ENCODE results near the gene GRPR. TPM values are rescaled to one million over a fixed set of nuclear protein-coding genes. Genes with fewer than 3 reads are reported as not detected.

GRPR gene
- total RNA-seq (ENCODE audit: insufficient read depth, low replicate concordance): 0.24 TPM

DNA sequence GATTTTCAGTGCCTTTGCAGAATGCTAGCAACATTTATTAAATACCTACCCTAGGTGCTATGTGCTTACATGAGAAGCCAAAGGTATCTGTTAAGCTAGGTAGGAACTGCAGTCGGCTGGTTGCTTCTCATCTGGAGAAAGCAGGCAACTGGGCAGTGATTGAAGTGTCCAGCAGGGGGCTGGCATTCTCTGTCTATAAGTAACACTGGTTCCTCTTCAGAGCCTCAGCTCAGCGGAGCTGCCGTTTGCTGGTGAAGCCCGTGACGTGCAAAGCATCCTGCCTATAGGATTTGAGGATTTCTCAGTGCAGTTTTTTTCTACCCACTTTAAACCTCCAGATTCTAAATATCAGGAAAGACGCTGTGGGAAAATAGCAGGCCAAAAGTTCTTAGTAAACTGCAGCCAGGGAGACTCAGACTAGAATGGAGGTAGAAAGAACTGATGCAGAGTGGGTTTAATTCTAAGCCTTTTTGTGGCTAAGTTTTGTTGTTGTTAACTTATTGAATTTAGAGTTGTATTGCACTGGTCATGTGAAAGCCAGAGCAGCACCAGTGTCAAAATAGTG is at the start of gene GRPR:
Gene GRPR, plus strand, starts transcription at position 344 of the 565 bp plus-strand sequence. CDS start 389 bp downstream, outside the sequence.
- peak; percentile 93 for DNase-seq (ENCODE audit: low spot score)

- no peak for DNase-seq (ENCODE audit: low spot score)
Measured at GRCh38 chrX:16075087-16075486, 48.3 kb upstream of the GRPR start.

- no peak for DNase-seq (ENCODE audit: low spot score)
Measured at GRCh38 chrX:16076834-16077233, 46.5 kb upstream of the GRPR start.

GRCh38 chrX:16077811-16078210 is 45.6 kb upstream of the GRPR start:
- DNase-seq (ENCODE audit: low spot score): no peak

GRCh38 chrX:16081357-16081756 is 42.0 kb upstream of the GRPR start:
- DNase-seq (ENCODE audit: low spot score): no peak

- peak; percentile 33 for DNase-seq (ENCODE audit: low spot score)
Measured at GRCh38 chrX:16082470-16083085, 40.8 kb upstream of the GRPR start.

- DNase-seq (ENCODE audit: low spot score): peak; percentile 19
Measured at GRCh38 chrX:16087076-16087475, 36.3 kb upstream of the GRPR start.

DNA sequence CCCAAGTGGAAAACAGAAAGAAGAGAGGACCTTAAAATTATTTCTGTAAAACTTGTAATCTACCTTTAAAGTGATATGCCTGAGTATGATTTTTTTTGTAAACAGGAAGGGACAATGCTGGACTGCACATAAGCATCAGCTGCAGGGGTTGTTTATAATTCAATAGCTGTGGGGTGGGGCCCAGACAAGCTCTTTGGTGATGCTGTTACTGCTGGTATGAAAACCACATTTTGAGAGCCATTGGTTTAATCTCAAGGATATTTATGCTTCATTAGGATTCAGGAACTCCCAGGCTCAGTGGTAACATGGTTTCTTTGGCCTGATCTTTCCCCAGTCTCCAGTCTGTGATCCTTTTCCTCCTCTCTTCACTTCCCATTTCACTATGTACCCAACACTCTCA is 34.3 kb upstream of the GRPR start:
- DNase-seq (ENCODE audit: low spot score): no peak

DNA sequence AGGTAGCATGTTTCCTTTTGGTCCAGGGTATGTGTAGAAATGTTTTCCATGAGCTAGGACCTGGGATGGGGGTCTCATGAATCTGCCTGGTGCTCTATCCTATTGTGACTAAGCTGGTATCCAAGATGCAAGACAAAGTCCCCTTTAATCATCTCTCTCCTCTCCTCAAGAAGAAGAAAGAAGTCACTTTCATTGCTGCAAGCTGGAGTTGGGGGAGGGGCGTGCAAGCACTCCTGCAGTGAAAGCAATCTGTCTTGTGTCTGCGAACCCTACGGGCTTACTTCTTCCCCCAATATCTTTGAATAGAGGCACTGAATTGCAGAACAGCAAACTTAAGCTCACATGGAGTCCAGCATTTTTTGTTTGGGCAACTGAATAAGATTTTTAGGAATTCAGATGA is 27.2 kb upstream of the GRPR start:
- DNase-seq (ENCODE audit: low spot score): no peak

- no peak for DNase-seq (ENCODE audit: low spot score)
Measured at GRCh38 chrX:16100673-16101072, 22.7 kb upstream of the GRPR start.

GRCh38 chrX:16101581-16101980 is 21.8 kb upstream of the GRPR start:
- DNase-seq (ENCODE audit: low spot score): no peak

- DNase-seq (ENCODE audit: low spot score): no peak
Measured at GRCh38 chrX:16103625-16104024, 19.7 kb upstream of the GRPR start.

- no peak for DNase-seq (ENCODE audit: low spot score)
Measured at GRCh38 chrX:16112428-16112827, 10.9 kb upstream of the GRPR start.

GRCh38 chrX:16113978-16114565 is 9.3 kb upstream of the GRPR start:
- no peak for DNase-seq (ENCODE audit: low spot score)

DNA sequence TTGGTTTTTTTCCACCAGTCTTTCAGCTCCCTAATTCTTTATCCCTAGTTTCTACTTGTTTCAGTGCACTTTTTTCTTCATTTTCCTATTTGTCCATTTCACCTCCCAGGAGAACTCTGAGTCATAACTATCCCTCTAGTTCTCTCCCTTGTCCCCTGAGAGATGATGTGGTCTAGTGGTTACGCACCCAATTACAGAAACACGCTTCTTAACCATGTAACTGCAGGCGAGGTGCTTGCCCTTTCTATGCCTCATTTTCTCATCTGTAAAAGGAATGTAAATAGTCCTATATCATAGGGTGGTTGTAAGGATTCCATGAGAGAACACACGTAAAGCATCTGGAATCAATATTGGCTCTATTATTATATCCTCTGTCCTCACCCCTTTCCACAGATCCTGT is 8.8 kb upstream of the GRPR start:
- DNase-seq (ENCODE audit: low spot score): no peak

GRCh38 chrX:16119353-16120220 is 3.8 kb upstream of the GRPR start:
- DNase-seq (ENCODE audit: low spot score): peak; percentile 38

DNA sequence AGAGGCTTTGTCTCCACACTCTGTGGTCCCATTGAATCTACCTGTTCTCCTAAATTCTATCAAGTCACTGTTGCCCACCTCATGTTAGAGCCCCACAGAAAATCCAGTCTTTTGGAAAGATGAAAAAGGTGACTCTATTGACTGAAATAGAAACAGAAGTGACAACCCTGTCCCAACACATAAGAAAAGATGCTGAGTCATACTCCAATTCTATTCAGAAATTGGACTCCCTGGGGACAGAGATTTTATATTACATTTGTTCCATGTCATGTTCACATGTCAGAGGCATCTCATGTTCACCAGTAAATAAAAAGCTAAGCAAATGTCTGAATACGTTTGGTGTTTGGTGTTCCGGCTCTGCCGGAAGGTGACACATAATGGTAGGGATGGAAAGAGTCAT is 2.9 kb upstream of the GRPR start:
- no peak for DNase-seq (ENCODE audit: low spot score)

DNA sequence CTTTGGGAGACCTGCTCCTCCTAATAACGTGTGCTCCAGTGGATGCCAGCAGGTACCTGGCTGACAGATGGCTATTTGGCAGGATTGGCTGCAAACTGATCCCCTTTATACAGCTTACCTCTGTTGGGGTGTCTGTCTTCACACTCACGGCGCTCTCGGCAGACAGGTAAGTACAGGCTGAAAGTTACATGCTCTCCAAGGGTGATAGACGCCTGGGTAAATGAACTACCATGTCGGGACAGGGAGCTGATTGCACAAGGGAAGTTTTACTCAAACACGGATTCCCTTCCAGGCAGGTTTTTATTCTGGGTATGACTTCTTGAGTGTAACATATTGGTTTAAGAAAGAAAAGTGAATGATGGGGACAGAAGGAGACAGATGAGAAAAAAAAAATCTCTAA is 836 bp downstream of the GRPR start:
- no peak for DNase-seq (ENCODE audit: low spot score)

- no peak for DNase-seq (ENCODE audit: low spot score)
Measured at GRCh38 chrX:16125520-16126149, 2.3 kb downstream of the GRPR start.

GRCh38 chrX:16130707-16131106 is 7.3 kb downstream of the GRPR start:
- no peak for DNase-seq (ENCODE audit: low spot score)

GRCh38 chrX:16134936-16135335 is 11.6 kb downstream of the GRPR start:
- DNase-seq (ENCODE audit: low spot score): peak; percentile 77

DNA sequence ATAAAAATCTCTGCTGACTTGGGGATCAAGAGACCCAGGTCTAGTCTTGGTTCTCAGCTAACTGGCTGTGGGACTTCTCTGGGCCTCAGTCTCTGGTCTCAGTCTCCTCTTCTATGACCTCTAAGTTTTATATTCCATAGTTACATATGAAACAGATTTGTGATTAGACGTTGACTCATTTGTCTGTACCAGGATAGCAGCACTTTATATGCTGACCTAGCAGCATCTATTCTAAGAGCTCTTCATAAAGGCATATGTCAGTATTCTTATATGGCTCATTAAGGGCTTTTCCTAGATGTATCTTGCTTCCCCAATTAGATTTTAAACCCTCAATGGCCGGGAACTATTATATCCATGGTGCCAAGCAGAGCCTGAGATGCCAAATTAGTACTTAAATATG is 12.7 kb downstream of the GRPR start:
- peak; percentile 24 for DNase-seq (ENCODE audit: low spot score)

Data from umbilical cord (tissue), 2 donors.